HEK293 (cell line): ENCODE data around the gene PDSS2.
A peak's percentile ranks its signal among the peaks of the same experiment; 100 is the strongest.

Source experiments
- CTCF ChIA-PET: fragments of 350-600 bp; formaldehyde crosslinking; extraction: SDS; loops from one replicate; lab custom pipeline; 2021; ENCODE audit warnings: antibody characterized with exemption; lab: Yijun Ruan, JAX
- POLR2A ChIA-PET: fragments of 300-600 bp; formaldehyde crosslinking; extraction: SDS; loops from one replicate; lab custom pipeline; 2020; ENCODE audit warnings: antibody characterized with exemption, inconsistent platforms; lab: Yijun Ruan, JAX
- H3K27ac ChIP-seq: fragments of 200-500 bp; sonication (Bioruptor generic); 2 replicates; pipeline ENCODE4 v1.5.1; 2014; ENCODE audit warnings: low read depth, low read length, control low read depth, inconsistent platforms; ENCODE audit errors: extremely low read depth
- H3K36me3 ChIP-seq, 2 experiments: fragments of 200-500 bp in 1 of 2; sonication (Bioruptor generic) in 1 of 2; 1 replicate in 1 of 2; 2 replicates in 1 of 2; pipeline ENCODE4 v1.5.1; 2014 to 2017; ENCODE audit warnings: inconsistent platforms in 2 of 2, low read length in 2 of 2; ENCODE audit not compliant: control insufficient read depth in 2 of 2, insufficient read depth in 1 of 2
- H3K4me1 ChIP-seq: fragments of 200-500 bp; sonication (Bioruptor generic); 2 replicates; pipeline ENCODE4 v1.5.1; 2014; ENCODE audit warnings: mild to moderate bottlenecking, low read length, inconsistent platforms; ENCODE audit not compliant: control insufficient read depth, insufficient read depth
- H3K4me3 ChIP-seq: 2 replicates; pipeline ENCODE4 v1.5.1; 2011; ENCODE audit warnings: low read depth, mild to moderate bottlenecking, control low read depth, low read length, moderate library complexity
- H3K9me3 ChIP-seq: fragments of 200-500 bp; sonication (Bioruptor generic); 2 replicates; pipeline ENCODE4 v1.5.1; 2014; ENCODE audit warnings: low read depth, low read length, inconsistent platforms; ENCODE audit not compliant: control insufficient read depth, insufficient read depth
- GFI1B ChIP-seq: fragments of 450-650 bp; formaldehyde crosslinking; IDR thresholded peaks from 2 replicates; pipeline ENCODE4 v1.5.1; 2016; ENCODE audit warnings: missing biosample characterization, missing genetic modification characterization
- GLI2 ChIP-seq: fragments of 450-650 bp; formaldehyde crosslinking; IDR thresholded peaks from 2 replicates; pipeline ENCODE4; 2017; ENCODE audit warnings: missing biosample characterization, missing genetic modification characterization, low read depth, borderline replicate concordance
- HOXC10 ChIP-seq: sonication (generic); formaldehyde crosslinking; IDR thresholded peaks from 2 replicates; pipeline ENCODE4 v1.8.1; 2023; ENCODE audit warnings: mild to moderate bottlenecking, missing genetic modification reagents
- KLF1 ChIP-seq: fragments of 450-650 bp; formaldehyde crosslinking; IDR thresholded peaks from 2 replicates; pipeline ENCODE4 v1.5.1; 2016; ENCODE audit warnings: missing biosample characterization, missing genetic modification characterization
- MEIS1 ChIP-seq: sonication (generic); formaldehyde crosslinking; IDR thresholded peaks from 2 replicates; pipeline ENCODE4 v1.8.1; 2022; ENCODE audit warnings: missing genetic modification reagents, mild to moderate bottlenecking, borderline replicate concordance
- SALL2 ChIP-seq: fragments of 450-650 bp; formaldehyde crosslinking; IDR thresholded peaks from 2 replicates; pipeline ENCODE4 v1.5.0; 2017; ENCODE audit warnings: missing biosample characterization, mild to moderate bottlenecking, missing genetic modification characterization, borderline replicate concordance
- SCRT1 ChIP-seq: fragments of 450-650 bp; formaldehyde crosslinking; IDR thresholded peaks from 2 replicates; pipeline ENCODE4 v1.5.1; 2016; ENCODE audit warnings: missing biosample characterization, missing genetic modification characterization, borderline replicate concordance
- YY2 ChIP-seq: fragments of 450-650 bp; formaldehyde crosslinking; IDR thresholded peaks from 2 replicates; pipeline ENCODE4 v1.5.1; 2016; ENCODE audit warnings: missing biosample characterization, missing genetic modification characterization
- ZBTB11 ChIP-seq: fragments of 450-650 bp; formaldehyde crosslinking; conservative IDR thresholded peaks from 2 replicates; pipeline ENCODE4 v1.5.1; 2016; ENCODE audit warnings: low read depth, missing biosample characterization, missing genetic modification characterization
- ZNF2 ChIP-seq: fragments of 450-650 bp; formaldehyde crosslinking; IDR thresholded peaks from 2 replicates; pipeline ENCODE4 v1.5.1; 2016; ENCODE audit warnings: missing biosample characterization, missing genetic modification characterization
- ZNF23 ChIP-seq: fragments of 450-650 bp; formaldehyde crosslinking; IDR thresholded peaks from 2 replicates; pipeline ENCODE4 v1.5.1; 2016; ENCODE audit warnings: missing biosample characterization, missing genetic modification characterization, borderline replicate concordance
- ZNF335 ChIP-seq: fragments of 450-650 bp; formaldehyde crosslinking; conservative IDR thresholded peaks from 2 replicates; pipeline ENCODE4 v1.5.1; 2016; ENCODE audit warnings: missing biosample characterization, missing genetic modification characterization
- ZNF341 ChIP-seq: fragments of 450-650 bp; formaldehyde crosslinking; IDR thresholded peaks from 2 replicates; pipeline ENCODE4; 2016; ENCODE audit warnings: low read depth, missing biosample characterization, missing genetic modification characterization
- ZNF37A ChIP-seq: fragments of 450-650 bp; IDR thresholded peaks from 2 replicates; pipeline ENCODE4 v1.5.1; 2018; ENCODE audit warnings: missing biosample characterization, missing genetic modification characterization
- ZNF404 ChIP-seq: fragments of 450-650 bp; formaldehyde crosslinking; IDR thresholded peaks from 2 replicates; pipeline ENCODE4 v1.5.1; 2017; ENCODE audit warnings: missing biosample characterization, missing genetic modification characterization
- ZNF488 ChIP-seq: fragments of 450-650 bp; formaldehyde crosslinking; IDR thresholded peaks from 2 replicates; pipeline ENCODE4 v1.5.1; 2016; ENCODE audit warnings: missing biosample characterization, missing genetic modification characterization
- ZNF776 ChIP-seq: fragments of 450-650 bp; formaldehyde crosslinking; IDR thresholded peaks from 2 replicates; pipeline ENCODE4 v1.5.0; 2017; ENCODE audit warnings: missing biosample characterization, missing genetic modification characterization, borderline replicate concordance
- ZNF791 ChIP-seq: fragments of 450-650 bp; formaldehyde crosslinking; IDR thresholded peaks from 2 replicates; pipeline ENCODE4 v1.5.1; 2016; ENCODE audit warnings: missing biosample characterization, missing genetic modification characterization
- ZSCAN30 ChIP-seq: fragments of 450-650 bp; IDR thresholded peaks from 2 replicates; pipeline ENCODE4 v1.5.1; 2018; ENCODE audit warnings: missing biosample characterization, mild to moderate bottlenecking, missing genetic modification characterization, moderate library complexity
- TF ChIP-seq, protein P1 (sequence below): fragments of 450-650 bp; formaldehyde crosslinking; IDR thresholded peaks from 2 replicates; pipeline ENCODE4 v1.5.1; 2016; ENCODE audit warnings: missing biosample characterization, missing genetic modification characterization

PDSS2 gene

DNA sequence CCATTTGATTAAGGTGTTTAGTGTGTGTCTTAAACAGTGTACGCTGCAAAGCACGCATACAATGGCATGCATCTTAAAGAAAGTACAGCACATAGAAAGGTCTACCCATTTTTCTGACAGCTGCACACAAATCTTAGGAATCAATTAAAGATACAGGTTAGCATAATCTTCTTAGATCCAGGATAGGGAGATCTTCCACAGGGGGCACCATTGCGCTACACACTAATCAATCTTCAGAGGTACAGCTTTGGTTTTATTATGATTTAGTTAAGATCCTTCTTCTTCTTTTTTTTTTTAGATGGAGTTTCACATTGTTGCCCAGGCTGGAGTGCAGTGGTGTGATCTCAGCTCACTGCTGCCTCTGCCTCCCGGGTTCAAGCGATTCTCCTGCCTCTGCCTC lies 280.4 kb downstream of the PDSS2 start:
- ChIA-PET CTCF (interaction anchor here (0.5 to 2.1 kb wide), 23 partner anchors 11 to 1158 kb away, joined by 3 to 6 read pairs (median 4); no protein-coding TSS in a partner anchor), POLR2A (no interaction called here)
- no peaks in the 10 kb centered on the region for H3K9me3 ChIP-seq
- no peaks in the 10 kb centered on the region for H3K4me1 ChIP-seq
- no peak overlapping the region for H3K27ac ChIP-seq
- no peaks in the 10 kb centered on the region for H3K36me3 ChIP-seq
- no peak overlapping the region for H3K4me3 ChIP-seq
- TF ChIP-seq ZNF2 (tag by site-specific recombination) (0 out of 2 replicates have a peak, but pooled peaks have one; percentile 42), YY2 (tag by site-specific recombination) (no peak), ZSCAN30 (tag by site-specific recombination) (no peak), HOXC10 (CRISPR knock-in tag) (no peak)
- TF ChIP-seq, protein P1, sequence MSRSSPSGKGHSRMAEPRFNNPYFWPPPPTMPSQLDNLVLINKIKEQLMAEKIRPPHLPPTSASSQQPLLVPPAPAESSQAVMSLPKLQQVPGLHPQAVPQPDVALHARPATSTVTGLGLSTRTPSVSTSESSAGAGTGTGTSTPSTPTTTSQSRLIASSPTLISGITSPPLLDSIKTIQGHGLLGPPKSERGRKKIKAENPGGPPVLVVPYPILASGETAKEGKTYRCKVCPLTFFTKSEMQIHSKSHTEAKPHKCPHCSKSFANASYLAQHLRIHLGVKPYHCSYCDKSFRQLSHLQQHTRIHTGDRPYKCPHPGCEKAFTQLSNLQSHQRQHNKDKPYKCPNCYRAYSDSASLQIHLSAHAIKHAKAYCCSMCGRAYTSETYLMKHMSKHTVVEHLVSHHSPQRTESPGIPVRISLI (tag by site-specific recombination), result no peak

- no peaks in the 10 kb centered on the region for H3K9me3 ChIP-seq
- no peak overlapping the region for H3K27ac ChIP-seq
- no peak for TF ChIP-seq SALL2 (tag by site-specific recombination)
- TF ChIP-seq SCRT1 (tag by site-specific recombination), result no peak
- TF ChIP-seq KLF1, result no peak
- no peak for TF ChIP-seq GLI2 (tag by site-specific recombination)
- no peak for TF ChIP-seq ZNF341 (tag by site-specific recombination)
- no peak for TF ChIP-seq MEIS1 (CRISPR knock-in tag)
- no peak for TF ChIP-seq ZBTB11
- TF ChIP-seq ZNF37A (tag by site-specific recombination), result no peak
- TF ChIP-seq ZSCAN30 (tag by site-specific recombination), result no peak
- TF ChIP-seq ZNF335 (tag by site-specific recombination), result no peak
- TF ChIP-seq ZNF488 (tag by site-specific recombination), result no peak
- no peak for TF ChIP-seq ZNF404 (tag by site-specific recombination)
- TF ChIP-seq ZNF776 (tag by site-specific recombination), result no peak
- TF ChIP-seq ZNF791 (tag by site-specific recombination), result no peak
- TF ChIP-seq GFI1B (tag by site-specific recombination), result no peak
- no peak for TF ChIP-seq ZNF23 (tag by site-specific recombination)
- H3K4me1 ChIP-seq, result no peaks in the 10 kb centered on the region
- CTCF ChIA-PET, result no interaction called here
- H3K4me3 ChIP-seq, result no peak overlapping the region
- POLR2A ChIA-PET, result no interaction called here
- H3K36me3 ChIP-seq, result no peaks in the 10 kb centered on the region
Observed at GRCh38 chr6:107173779-107174178, 285.6 kb downstream of the PDSS2 start.
